ENCODE measurements around the gene ATP9A. TPM values are rescaled to one million over a fixed set of nuclear protein-coding genes. Genes with fewer than 3 reads are reported as not detected.

Gene ATP9A
- total RNA-seq, 4 donors from 2014 or later, result 36.1 to 47.4 (median 38.1) TPM

DNA sequence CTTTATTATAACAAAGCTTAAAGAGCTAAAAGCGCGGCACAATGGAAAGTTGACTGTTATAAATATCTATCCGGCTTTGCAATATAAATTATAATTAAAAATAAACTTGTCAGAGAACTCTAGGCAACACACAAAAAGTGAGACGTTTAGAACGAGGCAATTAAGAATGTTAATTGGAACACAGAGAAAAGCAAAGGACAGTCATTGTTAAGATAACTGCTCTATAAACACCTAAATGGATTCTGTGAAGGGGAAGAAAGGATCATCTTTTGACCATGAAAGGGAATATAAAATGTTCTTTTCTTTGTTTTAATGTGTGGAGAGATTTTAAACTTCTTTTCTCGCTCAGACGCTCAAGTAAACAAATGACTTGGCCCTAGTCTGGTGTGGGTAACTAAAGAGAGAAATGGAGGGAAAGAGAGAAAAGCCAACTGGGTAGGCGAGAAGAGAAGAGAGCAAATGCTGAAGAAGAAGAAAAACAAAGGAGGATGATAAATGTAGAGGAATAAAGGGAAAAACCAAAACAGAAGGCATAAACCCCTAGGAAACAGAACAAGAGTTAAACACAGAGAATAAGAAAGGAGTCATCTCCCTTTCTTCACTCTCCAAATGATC, 43.4 kb upstream of the ATP9A start:
- Histone ChIP-seq H3K4me1 (no peaks in the 10 kb centered on the region), H3K36me3 (no peaks in the 10 kb centered on the region), H3K27me3 (no peaks in the 10 kb centered on the region), H3K27ac (no peak overlapping the region), H3K4me3 (no peak overlapping the region), H3K9me3 (no peaks in the 10 kb centered on the region)
- no peak for TF ChIP-seq POLR2A (IDR thresholded peaks at IDR 0.05)
- TF ChIP-seq EP300 (IDR thresholded peaks at IDR 0.05), result no peak
- TF ChIP-seq, protein P1, sequence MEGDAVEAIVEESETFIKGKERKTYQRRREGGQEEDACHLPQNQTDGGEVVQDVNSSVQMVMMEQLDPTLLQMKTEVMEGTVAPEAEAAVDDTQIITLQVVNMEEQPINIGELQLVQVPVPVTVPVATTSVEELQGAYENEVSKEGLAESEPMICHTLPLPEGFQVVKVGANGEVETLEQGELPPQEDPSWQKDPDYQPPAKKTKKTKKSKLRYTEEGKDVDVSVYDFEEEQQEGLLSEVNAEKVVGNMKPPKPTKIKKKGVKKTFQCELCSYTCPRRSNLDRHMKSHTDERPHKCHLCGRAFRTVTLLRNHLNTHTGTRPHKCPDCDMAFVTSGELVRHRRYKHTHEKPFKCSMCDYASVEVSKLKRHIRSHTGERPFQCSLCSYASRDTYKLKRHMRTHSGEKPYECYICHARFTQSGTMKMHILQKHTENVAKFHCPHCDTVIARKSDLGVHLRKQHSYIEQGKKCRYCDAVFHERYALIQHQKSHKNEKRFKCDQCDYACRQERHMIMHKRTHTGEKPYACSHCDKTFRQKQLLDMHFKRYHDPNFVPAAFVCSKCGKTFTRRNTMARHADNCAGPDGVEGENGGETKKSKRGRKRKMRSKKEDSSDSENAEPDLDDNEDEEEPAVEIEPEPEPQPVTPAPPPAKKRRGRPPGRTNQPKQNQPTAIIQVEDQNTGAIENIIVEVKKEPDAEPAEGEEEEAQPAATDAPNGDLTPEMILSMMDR (IDR thresholded peaks at IDR 0.05), result no peak
- DNase-seq (ENCODE audit: low spot score in 2 of 2), result no peak
- WGBS, 2 donors, result 64 to 65% methylated on average over 8 of the region's 8 CpGs

DNA sequence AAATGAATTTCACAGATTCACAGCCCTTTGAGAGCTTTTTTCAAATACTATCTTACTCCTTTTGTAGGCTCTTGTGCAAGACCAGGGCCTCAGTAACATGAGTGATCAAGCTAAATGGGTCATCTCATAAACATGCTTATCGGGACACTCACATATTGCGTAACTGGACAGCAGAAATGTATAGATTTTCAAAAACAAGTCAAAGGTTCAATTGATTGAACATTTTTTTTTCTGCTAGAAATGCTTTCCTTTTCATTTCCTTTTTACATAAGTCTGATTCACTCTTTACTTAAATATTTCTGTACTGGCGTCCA, 42.8 kb upstream of the ATP9A start:
- DNase-seq (ENCODE audit: low spot score in 2 of 2), result no peak
- WGBS, 2 donors, result 70 to 75% methylated on average over 3 of the region's 3 CpGs
- no peaks in the 10 kb centered on the region for H3K36me3 ChIP-seq
- no peak overlapping the region for H3K27ac ChIP-seq
- H3K27me3 ChIP-seq, result no peaks in the 10 kb centered on the region
- H3K4me3 ChIP-seq, result no peak overlapping the region
- H3K9me3 ChIP-seq, result no peaks in the 10 kb centered on the region
- H3K4me1 ChIP-seq, result no peaks in the 10 kb centered on the region
- TF ChIP-seq EP300 (IDR thresholded peaks at IDR 0.05), result no peak
- TF ChIP-seq, protein P1 (IDR thresholded peaks at IDR 0.05), result no peak
- TF ChIP-seq POLR2A (IDR thresholded peaks at IDR 0.05), result no peak

DNA sequence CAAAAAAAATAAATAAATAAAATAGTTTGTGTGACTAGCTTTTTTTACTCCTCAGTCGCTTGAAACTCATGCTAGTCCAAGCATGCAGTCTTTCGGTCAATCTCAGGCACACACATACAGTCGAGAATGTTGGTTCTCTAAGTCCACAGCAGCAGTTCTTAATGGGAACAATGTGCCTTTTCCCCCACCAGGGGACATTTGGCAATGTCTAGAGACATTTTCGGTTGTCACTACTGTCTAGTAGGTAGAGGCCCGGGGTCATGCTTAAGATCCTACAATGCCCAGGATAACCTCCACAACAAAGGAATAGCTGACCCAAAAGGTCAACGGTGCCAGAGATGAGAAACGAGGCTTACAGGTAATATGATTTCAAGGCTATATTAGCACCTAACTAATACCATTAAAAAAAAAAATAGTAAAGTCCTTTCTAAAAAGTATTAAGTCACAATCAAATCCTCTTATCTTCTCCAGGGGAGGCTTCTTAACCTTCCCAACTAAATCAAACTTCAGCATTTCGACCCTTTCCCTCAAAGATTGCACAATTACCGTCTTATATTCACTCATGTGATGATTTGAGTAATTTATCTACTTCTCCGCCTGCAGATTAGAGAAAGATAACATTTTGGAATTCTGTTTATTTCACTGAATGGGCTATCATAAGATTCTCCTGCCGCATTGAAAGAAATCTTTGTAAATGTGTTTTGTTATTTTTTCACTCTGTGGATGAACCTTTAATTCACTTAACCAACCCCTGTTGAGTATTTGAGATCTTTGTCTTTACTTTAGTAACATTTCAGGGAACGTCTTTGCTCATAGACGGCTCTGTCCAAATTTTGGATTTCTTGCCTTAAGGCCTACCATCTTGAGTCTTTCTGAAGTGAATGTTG, 42.2 kb upstream of the ATP9A start:
- Histone ChIP-seq H3K4me3 (no peak overlapping the region), H3K27ac (no peak overlapping the region), H3K27me3 (no peaks in the 10 kb centered on the region), H3K36me3 (no peaks in the 10 kb centered on the region), H3K9me3 (no peaks in the 10 kb centered on the region), H3K4me1 (no peaks in the 10 kb centered on the region)
- DNase-seq (ENCODE audit: low spot score in 2 of 2), result no peak
- 83 to 84% methylated on average over 13 of the region's 13 CpGs for WGBS, 2 donors
- TF ChIP-seq, protein P1 (IDR thresholded peaks at IDR 0.05), result no peak

DNA sequence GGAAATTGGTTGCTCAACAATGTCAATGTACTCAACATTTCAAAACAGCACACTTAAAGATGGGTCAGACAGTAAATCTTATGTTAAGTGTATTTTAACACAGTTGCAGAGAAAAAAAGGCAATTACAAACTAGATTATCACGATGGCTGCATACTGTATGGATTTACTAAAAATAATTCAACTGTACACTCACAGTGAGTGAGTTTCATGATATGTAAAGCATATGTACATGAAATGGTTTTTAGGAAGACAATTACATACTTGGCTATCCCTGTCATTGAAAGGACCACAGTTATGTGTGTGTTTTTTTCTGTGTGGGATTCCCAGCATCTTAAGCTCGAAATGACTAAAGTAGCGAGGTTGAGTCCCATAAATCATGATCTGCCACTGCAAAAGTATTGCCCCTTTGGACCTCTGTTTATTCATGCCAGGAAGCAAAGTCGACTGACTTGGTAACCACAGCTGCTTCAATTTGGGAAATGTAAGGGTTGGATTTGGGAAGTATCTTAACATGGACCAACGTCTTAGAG, 39.6 kb upstream of the ATP9A start:
- no peaks in the 10 kb centered on the region for H3K4me1 ChIP-seq
- H3K27ac ChIP-seq, result no peak overlapping the region
- WGBS, 2 donors, result 63 to 64% methylated on average over 5 of the region's 5 CpGs
- no peaks in the 10 kb centered on the region for H3K36me3 ChIP-seq
- TF ChIP-seq POLR2A (IDR thresholded peaks at IDR 0.05) (no peak), EP300 (IDR thresholded peaks at IDR 0.05) (no peak)
- TF ChIP-seq, protein P1 (IDR thresholded peaks at IDR 0.05), result no peak
- H3K9me3 ChIP-seq, result no peaks in the 10 kb centered on the region
- no peak overlapping the region for H3K4me3 ChIP-seq
- no peak for DNase-seq (ENCODE audit: low spot score in 2 of 2)
- H3K27me3 ChIP-seq, result peaks cover 0 to 9% of the 10 kb centered on the region in 2 donors

DNA sequence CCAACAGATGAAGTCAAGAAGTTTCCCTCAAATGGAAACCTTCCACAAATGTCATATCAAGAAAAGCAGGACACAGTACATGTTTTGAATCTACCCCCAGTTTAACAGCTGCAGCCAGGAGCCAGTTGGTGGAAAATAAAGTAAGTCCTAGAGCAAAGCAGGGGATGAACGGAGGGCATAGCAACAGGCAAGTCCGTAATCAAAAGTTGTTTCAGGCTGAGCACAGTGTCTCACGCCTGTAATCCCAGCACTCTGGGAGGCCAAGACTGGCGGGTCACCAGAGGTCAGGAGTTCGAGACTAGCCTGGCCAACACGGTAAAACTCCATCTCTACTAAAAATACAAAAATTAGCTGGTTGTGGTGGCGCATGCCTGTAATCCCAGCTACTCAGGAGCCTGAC, 36.6 kb upstream of the ATP9A start:
- no peak for DNase-seq (ENCODE audit: low spot score in 2 of 2)
- no peak overlapping the region for H3K27ac ChIP-seq
- H3K27me3 ChIP-seq, result peaks cover 0 to 39% of the 10 kb centered on the region in 2 donors
- H3K36me3 ChIP-seq, result no peaks in the 10 kb centered on the region
- H3K4me3 ChIP-seq, result no peak overlapping the region
- TF ChIP-seq, protein P1 (IDR thresholded peaks at IDR 0.05), result no peak
- TF ChIP-seq POLR2A (IDR thresholded peaks at IDR 0.05), result no peak
- TF ChIP-seq EP300 (IDR thresholded peaks at IDR 0.05), result no peak
- H3K4me1 ChIP-seq, result peaks cover 0 to 26% (median 13%) of the 10 kb centered on the region in 4 donors
- 60 to 72% methylated on average over 7 of the region's 7 CpGs for WGBS, 2 donors
- no peaks in the 10 kb centered on the region for H3K9me3 ChIP-seq

Measured in tibial nerve (tissue), 4 donors.